ENCODE measurements around the gene CTDSP1.
A peak's percentile ranks its signal among the peaks of the same experiment; 100 is the strongest.

Gene CTDSP1

GRCh38 chr2:218383892-218384519, 15.7 kb upstream of the CTDSP1 start:
- DNase-seq (ENCODE audit: low read depth) = no peak

GRCh38 chr2:218384975-218385374, 14.7 kb upstream of the CTDSP1 start:
- no peak for DNase-seq (ENCODE audit: low read depth)

GRCh38 chr2:218386505-218387368, 12.9 kb upstream of the CTDSP1 start:
- DNase-seq (ENCODE audit: low read depth) = no peak

- no peak for DNase-seq (ENCODE audit: low read depth)
These were observed 12.1 kb upstream of the CTDSP1 start for GRCh38 chr2:218387369-218388194.

- no peak for DNase-seq (ENCODE audit: low read depth)
These were observed 10.1 kb upstream of the CTDSP1 start for GRCh38 chr2:218389333-218390150.

- no peak for DNase-seq (ENCODE audit: low read depth)
These were observed 8.5 kb upstream of the CTDSP1 start for GRCh38 chr2:218391202-218391601.

- no peak for DNase-seq (ENCODE audit: low read depth)
These were observed 7.2 kb upstream of the CTDSP1 start for GRCh38 chr2:218392459-218392858.

GRCh38 chr2:218392891-218393462, 6.7 kb upstream of the CTDSP1 start:
- no peak for DNase-seq (ENCODE audit: low read depth)

GRCh38 chr2:218393750-218394290, 5.8 kb upstream of the CTDSP1 start:
- no peak for DNase-seq (ENCODE audit: low read depth)

GRCh38 chr2:218394298-218395089, 5.2 kb upstream of the CTDSP1 start:
- no peak for DNase-seq (ENCODE audit: low read depth)

- no peak for DNase-seq (ENCODE audit: low read depth)
These were observed 4.6 kb upstream of the CTDSP1 start for GRCh38 chr2:218395090-218395444.

- no peak for DNase-seq (ENCODE audit: low read depth)
These were observed 4.2 kb upstream of the CTDSP1 start for GRCh38 chr2:218395456-218395825.

- peak; percentile 91 for DNase-seq (ENCODE audit: low read depth)
These were observed 3.6 kb upstream of the CTDSP1 start for GRCh38 chr2:218395826-218396687.

GRCh38 chr2:218396688-218397462, 2.8 kb upstream of the CTDSP1 start:
- DNase-seq (ENCODE audit: low read depth) = peak; percentile 72

GRCh38 chr2:218397463-218397819, 2.2 kb upstream of the CTDSP1 start:
- no peak for DNase-seq (ENCODE audit: low read depth)

GRCh38 chr2:218397820-218398436, 1.7 kb upstream of the CTDSP1 start:
- DNase-seq (ENCODE audit: low read depth) = peak; percentile 46

GRCh38 chr2:218398437-218399390, 954 bp upstream of the CTDSP1 start:
- DNase-seq (ENCODE audit: low read depth) = peak; percentile 65

Measured in activated T-helper 1 cell treated with Interleukin-2 at 50 U/mL for 16 hours (primary cell).